ENCODE data around the gene SLC23A1.

Gene SLC23A1

GRCh38 chr5:139406963-139407362, 23.9 kb upstream of the SLC23A1 start:
- no peak for DNase-seq

- no peak for DNase-seq
These were observed 21.4 kb upstream of the SLC23A1 start for GRCh38 chr5:139404484-139404840.

GRCh38 chr5:139403787-139404483, 20.8 kb upstream of the SLC23A1 start, which contains the start of gene SPATA24:
Gene SPATA24, minus strand, starts transcription at chr5:139404089. Its CDS starts 29 bp downstream, at chr5:139404060.
- peak; percentile 96 for DNase-seq

- no peak for DNase-seq
These were observed 20.3 kb upstream of the SLC23A1 start for GRCh38 chr5:139403418-139403786.

- DNase-seq = peak; percentile 20
These were observed 19.6 kb upstream of the SLC23A1 start for GRCh38 chr5:139402561-139403158.

GRCh38 chr5:139401546-139401945, 18.4 kb upstream of the SLC23A1 start:
- DNase-seq = no peak

GRCh38 chr5:139399501-139400121, 16.5 kb upstream of the SLC23A1 start:
- DNase-seq = no peak

GRCh38 chr5:139397921-139398320, 14.8 kb upstream of the SLC23A1 start:
- DNase-seq = no peak

- DNase-seq = no peak
These were observed 13.6 kb upstream of the SLC23A1 start for GRCh38 chr5:139396691-139397090.

- DNase-seq = no peak
These were observed 12.9 kb upstream of the SLC23A1 start for GRCh38 chr5:139395844-139396640.

- no peak for DNase-seq
These were observed 11.8 kb upstream of the SLC23A1 start, which contains the start of gene PROB1 for GRCh38 chr5:139394654-139395566. Gene PROB1, minus strand, starts transcription at chr5:139395104. Its CDS starts 23 bp downstream, at chr5:139395081.

- DNase-seq = peak; percentile 17
These were observed 11.1 kb upstream of the SLC23A1 start for GRCh38 chr5:139394123-139394653.

- no peak for DNase-seq
These were observed 10.5 kb upstream of the SLC23A1 start for GRCh38 chr5:139393497-139394122.

- DNase-seq = peak; percentile 44
These were observed 9.8 kb upstream of the SLC23A1 start for GRCh38 chr5:139392678-139393496.

- DNase-seq = no peak
These were observed 9.2 kb upstream of the SLC23A1 start for GRCh38 chr5:139392324-139392677.

- DNase-seq = no peak
These were observed 8.7 kb upstream of the SLC23A1 start for GRCh38 chr5:139391570-139392323.

- DNase-seq = no peak
These were observed 7.8 kb upstream of the SLC23A1 start for GRCh38 chr5:139390639-139391569.

Measured in NCI-H2029 (cell line).